Jurkat, Clone E6-1 (cell line): ENCODE data around the gene SLTM.
"Not testable (repeated sequence)": the region's sequence is repeated elsewhere in the genome, so short reads cannot be mapped to it uniquely, and the experiment has no call there.

Experiments
- DNase-seq: peaks from one replicate; pipeline ENCODE4 v3.0.0-alpha.2; 2011; ENCODE audit warnings: low read depth, low spot score
- H3K4me3 ChIP-seq: 2 replicates; pipeline ENCODE4 v1.5.1; 2011; ENCODE audit warnings: mild to moderate bottlenecking, low read length, control low read depth, moderate library complexity

SLTM gene

GRCh38 chr15:58931987-58932588 lies 1.4 kb downstream of the SLTM start:
- peak overlapping the region; percentile 97 for H3K4me3 ChIP-seq
- no peak for DNase-seq

GRCh38 chr15:58929891-58930416 lies 3.5 kb downstream of the SLTM start:
- no peak overlapping the region for H3K4me3 ChIP-seq
- DNase-seq = no peak

- no peak overlapping the region for H3K4me3 ChIP-seq
- no peak for DNase-seq
Measured at GRCh38 chr15:58926823-58927222, 6.7 kb downstream of the SLTM start.

- DNase-seq = no peak
- H3K4me3 ChIP-seq = no peak overlapping the region
Measured at GRCh38 chr15:58924327-58924726, 9.2 kb downstream of the SLTM start.

GRCh38 chr15:58923696-58924300 lies 9.7 kb downstream of the SLTM start:
- H3K4me3 ChIP-seq = no peak overlapping the region
- DNase-seq = no peak

- no peak for DNase-seq
Measured at GRCh38 chr15:58923284-58923683, 10.2 kb downstream of the SLTM start.

GRCh38 chr15:58921267-58921790 lies 12.2 kb downstream of the SLTM start:
- DNase-seq = no peak
- no peak overlapping the region for H3K4me3 ChIP-seq

More at GRCh38 chr15:58923284-58923683, 10.2 kb downstream of the SLTM start:
- no peak overlapping the region for H3K4me3 ChIP-seq

GRCh38 chr15:58920447-58920846 lies 13.0 kb downstream of the SLTM start:
- not testable (repeated sequence) for DNase-seq, H3K4me3 ChIP-seq

- DNase-seq = no peak
- no peak overlapping the region for H3K4me3 ChIP-seq
Measured at GRCh38 chr15:58919232-58919631, 14.2 kb downstream of the SLTM start.

- no peak for DNase-seq
- H3K4me3 ChIP-seq = no peak overlapping the region
Measured at GRCh38 chr15:58918239-58918638, 15.2 kb downstream of the SLTM start.

- not testable (repeated sequence) for H3K4me3 ChIP-seq, DNase-seq
Measured at GRCh38 chr15:58917613-58918129, 15.8 kb downstream of the SLTM start.

GRCh38 chr15:58916962-58917361 lies 16.5 kb downstream of the SLTM start:
- DNase-seq = no peak

GRCh38 chr15:58910456-58910855 lies 23.0 kb downstream of the SLTM start:
- H3K4me3 ChIP-seq = no peak overlapping the region
- no peak for DNase-seq

More at GRCh38 chr15:58916962-58917361, 16.5 kb downstream of the SLTM start:
- no peak overlapping the region for H3K4me3 ChIP-seq

GRCh38 chr15:58909616-58910015 lies 23.9 kb downstream of the SLTM start:
- no peak overlapping the region for H3K4me3 ChIP-seq
- no peak for DNase-seq

GRCh38 chr15:58908550-58909309 lies 24.7 kb downstream of the SLTM start:
- no peak overlapping the region for H3K4me3 ChIP-seq
- DNase-seq = peak; percentile 51

- no peak overlapping the region for H3K4me3 ChIP-seq
- DNase-seq = no peak
Measured at GRCh38 chr15:58900631-58901030, 32.8 kb downstream of the SLTM start.

GRCh38 chr15:58898150-58898680 lies 35.3 kb downstream of the SLTM start:
- no peak for DNase-seq
- H3K4me3 ChIP-seq = no peak overlapping the region

- DNase-seq = no peak
- no peak overlapping the region for H3K4me3 ChIP-seq
Measured at GRCh38 chr15:58889363-58889762, 44.1 kb downstream of the SLTM start.

- no peak for DNase-seq
- no peak overlapping the region for H3K4me3 ChIP-seq
Measured at GRCh38 chr15:58886921-58887320, 46.6 kb downstream of the SLTM start.
